ENCODE measurements around the gene HLF.
A peak's percentile ranks its signal among the peaks of the same experiment; 100 is the strongest.

HLF gene

GRCh38 chr17:55258578-55259135 is 6.1 kb upstream of the HLF start:
- DNase-seq = no peak

GRCh38 chr17:55259684-55260111 is 5.1 kb upstream of the HLF start:
- DNase-seq = no peak

GRCh38 chr17:55261311-55261710 is 3.4 kb upstream of the HLF start:
- DNase-seq = no peak

- DNase-seq = no peak
These were observed 1.0 kb upstream of the HLF start for GRCh38 chr17:55263569-55264277.

- no peak for DNase-seq
These were observed 499 bp upstream of the HLF start for GRCh38 chr17:55264278-55264644.

- DNase-seq = no peak
These were observed 706 bp downstream of the HLF start for GRCh38 chr17:55265311-55266021.

- no peak for DNase-seq
These were observed 1.5 kb downstream of the HLF start for GRCh38 chr17:55266051-55266957.

GRCh38 chr17:55266958-55267688 is 2.4 kb downstream of the HLF start:
- no peak for DNase-seq

- DNase-seq = no peak
These were observed 3.3 kb downstream of the HLF start for GRCh38 chr17:55267777-55268648.

- no peak for DNase-seq
These were observed 4.1 kb downstream of the HLF start for GRCh38 chr17:55268649-55269480.

- DNase-seq = no peak
These were observed 5.1 kb downstream of the HLF start for GRCh38 chr17:55269894-55270293.

- no peak for DNase-seq
These were observed 6.4 kb downstream of the HLF start for GRCh38 chr17:55271223-55271571.

GRCh38 chr17:55271958-55272710 is 7.4 kb downstream of the HLF start:
- DNase-seq = no peak

- peak; percentile 7 for DNase-seq
These were observed 8.2 kb downstream of the HLF start for GRCh38 chr17:55272711-55273578.

- DNase-seq = peak; percentile 4
These were observed 9.0 kb downstream of the HLF start for GRCh38 chr17:55273579-55274354.

GRCh38 chr17:55274355-55275255 is 9.8 kb downstream of the HLF start:
- DNase-seq = no peak
